ENCODE results near the gene METTL9.

GRCh38 chr16:21565507-21565860, 33.9 kb upstream of the METTL9 start:
- no peak for TF ChIP-seq POGK (CRISPR knock-in tag; conservative IDR thresholded peaks at IDR 0.05)
- TF ChIP-seq CTCF (CRISPR knock-in tag; IDR thresholded peaks at IDR 0.05), result no peak
- no peak for TF ChIP-seq ZNF362 (CRISPR knock-in tag; IDR thresholded peaks at IDR 0.05; ENCODE audit: borderline replicate concordance)
- no peak for TF ChIP-seq NFE2 (CRISPR knock-in tag; IDR thresholded peaks at IDR 0.05)
- TF ChIP-seq CREB1 (IDR thresholded peaks at IDR 0.05), result no peak
- no peak for TF ChIP-seq CREB1 (CRISPR knock-in tag; IDR thresholded peaks at IDR 0.05)
- no peak for TF ChIP-seq ZNF329 (CRISPR knock-in tag; IDR thresholded peaks at IDR 0.05; ENCODE audit: low read depth)
- TF ChIP-seq SP1 (IDR thresholded peaks at IDR 0.05), result no peak
- TF ChIP-seq SP1 (CRISPR knock-in tag; IDR thresholded peaks at IDR 0.05), result no peak
- TF ChIP-seq HINFP (CRISPR knock-in tag; IDR thresholded peaks at IDR 0.05; ENCODE audit: low read depth), result no peak
- TF ChIP-seq POLR2A (IDR thresholded peaks at IDR 0.05; ENCODE audit: insufficient read depth in 1 of 2, low read depth in 2 of 2, low read length in 2 of 2), result no peak
- TF ChIP-seq SALL2 (CRISPR knock-in tag; IDR thresholded peaks at IDR 0.05), result no peak
- no peak for TF ChIP-seq NFKB2 (CRISPR knock-in tag; IDR thresholded peaks at IDR 0.05; ENCODE audit: borderline replicate concordance)

Data from HepG2 (cell line).